Heart left ventricle (tissue), 16 donors: ENCODE results near the gene B4GALNT4. TPM values are rescaled to one million over a fixed set of nuclear protein-coding genes. Genes with fewer than 3 reads are reported as not detected.
A peak's percentile ranks its signal among the peaks of the same experiment; 100 is the strongest.

Experiments
- ATAC-seq, 4 donors: fragments of 200-7000 bp; cut with Tn5 transposase; one replicate each; pipeline ENCODE4 v1.9.1; 2020 to 2022; ENCODE audit warnings: moderate library complexity in 4 of 4, mild to moderate bottlenecking in 3 of 4, moderate number of reproducible peaks in 1 of 4
- DNase-seq, 5 donors: peaks; one replicate each; pipeline ENCODE4 v3.0.0-alpha.2; 2020
- H3K27ac ChIP-seq, 12 donors: fragments of 200-600 bp; sonication (generic) in 4 of 12; one replicate each; pipeline versions ENCODE4 v1.5.0 to v1.8.0; 2016 to 2022; ENCODE audit warnings: mild to moderate bottlenecking in 2 of 12
- H3K27me3 ChIP-seq, 9 donors: fragments of 200-600 bp; sonication (generic) in 2 of 9; one replicate each; pipeline versions ENCODE4 v1.5.1 to v1.8.0; 2016 to 2022; ENCODE audit warnings: mild to moderate bottlenecking in 3 of 9
- H3K36me3 ChIP-seq, 9 donors: fragments of 200-600 bp; sonication (generic) in 2 of 9; one replicate each; pipeline versions ENCODE4 v1.5.0 to v1.8.0; 2018 to 2022; ENCODE audit warnings: mild to moderate bottlenecking in 2 of 9
- H3K4me1 ChIP-seq, 12 donors: fragments of 200-600 bp; sonication (generic) in 4 of 12; one replicate each; pipeline versions ENCODE4 v1.5.0 to v1.8.0; 2016 to 2022; ENCODE audit warnings: mild to moderate bottlenecking in 3 of 12
- H3K4me3 ChIP-seq, 12 donors: fragments of 200-600 bp; sonication (generic) in 4 of 12; one replicate each; pipeline versions ENCODE4 v1.5.0 to v1.8.0; 2017 to 2022; ENCODE audit warnings: mild to moderate bottlenecking in 9 of 12, moderate library complexity in 4 of 12
- H3K9me3 ChIP-seq, 12 donors: fragments of 200-600 bp; sonication (generic) in 4 of 12; one replicate each; pipeline versions ENCODE4 v1.5.0 to v1.8.0; 2016 to 2022; ENCODE audit warnings: mild to moderate bottlenecking in 1 of 12
- CTCF ChIP-seq, 12 donors: fragments of 200-600 bp; sonication (generic) in 4 of 12; IDR thresholded peaks; one replicate each; pipeline versions ENCODE4 v1.5.0 to v1.8.0; 2018 to 2022; ENCODE audit warnings: antibody characterized with exemption in 12 of 12, mild to moderate bottlenecking in 5 of 12
- POLR2A ChIP-seq, 2 donors: fragments of 450-650 bp; IDR thresholded peaks; one replicate each; pipeline ENCODE4 v1.6.1; 2017; ENCODE audit warnings: antibody characterized with exemption in 2 of 2, mild to moderate bottlenecking in 2 of 2, moderate library complexity in 2 of 2
- WGBS, 4 donors: extraction: QIAGEN DNeasy Blood & Tissue Kit in 2 of 4; methylation state at CpG; one replicate each; pipeline versions ENCODE4 v1.1.5 to v1.1.7; 2013 to 2018; 5-methylcytosine and 5-hydroxymethylcytosine counted together
- intact Hi-C, 10 donors: fragments of 100-400 bp; cut with DNase I; formaldehyde crosslinking; loops; one replicate each; pipeline versions ENCODE4 v1.11.1 to v1.14.2; 2022
- polyA plus RNA-seq, 2 donors: library from polyadenylated mRNA; stranded (reverse); fragments of 200-250 nt; gene quantifications; one replicate each; pipeline ENCODE4 v1.2.3, GENCODE V29; 2013
- total RNA-seq, 9 donors: library from RNA; depleted of rRNA in 2 of 9; stranded (reverse); fragments of >200 nt in 2 of 9; fragmentation: NEBNext Ultra II Directional in 3 of 9; extraction: Animal tissue kit (Norgen Biotek cat#: 25700) in 3 of 9; gene quantifications; one replicate each; pipeline versions ENCODE4 v1.1.0 to v1.2.4, GENCODE V29; 2016 to 2023
- donor health status: ischemic (EF 13 %, LVEDD 7.1; RV severe dilation, severe dysfunction).
- donor health status: healthy with polysubstance abuse.
- donor health status: DM: no; HTN: yes; CAD: no.
- donor health status: DM: no; HTN: no; CAD: no.
- donor health status: ischemic (EF 25% LVEDD 6.9; RV normal size, moderate dysfunction).
- donor health status: ischemic (EF 25% LVEDD 5.7; RV mildly dilated, moderate dysfunction).
- donor health status: healthy.
- donor health status: DM: yes; HTN: yes; CAD: no.
- donor health status: ischemic (EF 35%, LVEDD 5.7; RV mildly dilated, moderate dysfunction).
- donor health status: nonischemic (EF 11% LVEDD 7.7; RV severe dilation, severe dysfunction).
- donor health status: DM: yes; HTN: yes; CAD: no.
- donor health status: PGD.
- donor health status: ischemic (EF 29% LVEDD 5.4; RV normal size, mild dysfunction).
- donor health status: nonischemic (EF 23%, LVEDD 6.1; RV moderate dilation, normal function).

Gene B4GALNT4
- total and polyA plus RNA-seq, 11 donors: 0.28 to 1.9 (median 0.68) TPM; not detected in 2

- peaks cover 0 to 31% (median 13%) of the 10 kb centered on the region in 12 donors for H3K4me1 ChIP-seq
- H3K27me3 ChIP-seq: peaks cover 4 to 52% (median 30%) of the 10 kb centered on the region in 9 donors
- intact Hi-C loops: loop anchor here in 1 of 10 donors (2.0 to 5.0 kb wide), 2 partner anchors 33 to 108 kb away; partner anchors contain the start of gene IFITM2
- TF ChIP-seq POLR2A (IDR thresholded peaks at IDR 0.05) (no peak), CTCF (IDR thresholded peaks at IDR 0.05) (no peak)
- DNase-seq (peak in 1 of 5 donors; percentile 22), ATAC-seq (no peak)
- peak overlapping the region; percentile 76 to 97 (median 92) for H3K27ac ChIP-seq
- no peaks in the 10 kb centered on the region for H3K36me3 ChIP-seq
- peak overlapping the region; percentile 48 to 80 (median 64) for H3K4me3 ChIP-seq
- no peaks in the 10 kb centered on the region for H3K9me3 ChIP-seq
- WGBS, 4 donors: 56 to 66% (median 59%) methylated on average over 5 of the region's 5 CpGs
These were observed 46.3 kb downstream of the B4GALNT4 start for GRCh38 chr11:415640-416041.

GRCh38 chr11:416051-416756 is 46.9 kb downstream of the B4GALNT4 start:
- peak in 1 of 2 donors; percentile 53 for TF ChIP-seq POLR2A (IDR thresholded peaks at IDR 0.05)
- no peak for TF ChIP-seq CTCF (IDR thresholded peaks at IDR 0.05)
- Histone ChIP-seq H3K27ac (peak overlapping the region; percentile 76 to 97 (median 92)), H3K9me3 (no peaks in the 10 kb centered on the region), H3K4me3 (peak overlapping the region; percentile 48 to 80 (median 64)), H3K4me1 (peaks cover 0 to 31% (median 13%) of the 10 kb centered on the region in 12 donors), H3K36me3 (no peaks in the 10 kb centered on the region), H3K27me3 (peaks cover 4 to 55% (median 30%) of the 10 kb centered on the region in 9 donors)
- DNase-seq (peak in 2 of 5 donors; percentile 18 to 19), ATAC-seq (peak in 1 of 4 donors; percentile 2)
- WGBS, 4 donors: 14 to 20% (median 17%) methylated on average over 38 to 45 of the region's 45 CpGs
- intact Hi-C loops: loop anchor here in 1 of 10 donors (2.0 to 5.0 kb wide), 2 partner anchors 33 to 109 kb away; partner anchors contain the start of gene IFITM2

GRCh38 chr11:416757-417621 is 47.7 kb downstream of the B4GALNT4 start:
- DNase-seq (peak; percentile 60 to 83 (median 66)), ATAC-seq (peak in 3 of 4 donors; percentile 65 to 67 (median 66))
- intact Hi-C loops: loop anchor here in 1 of 10 donors (2.0 to 5.0 kb wide), 2 partner anchors 32 to 110 kb away; partner anchors contain the start of gene IFITM2
- H3K27ac ChIP-seq: peak overlapping the region; percentile 76 to 97 (median 92)
- no peaks in the 10 kb centered on the region for H3K36me3 ChIP-seq
- 1% methylated on average over 22 to 97 of the region's 97 CpGs for WGBS, 4 donors
- peaks cover 0 to 31% (median 13%) of the 10 kb centered on the region in 12 donors for H3K4me1 ChIP-seq
- H3K4me3 ChIP-seq: peak overlapping the region; percentile 48 to 80 (median 64)
- peaks cover 4 to 60% (median 30%) of the 10 kb centered on the region in 9 donors for H3K27me3 ChIP-seq
- H3K9me3 ChIP-seq: no peaks in the 10 kb centered on the region
- TF ChIP-seq POLR2A (IDR thresholded peaks at IDR 0.05) (peak in 1 of 2 donors; percentile 29), CTCF (IDR thresholded peaks at IDR 0.05) (no peak)
